H1 (cell line): ENCODE data around the gene TXNRD2. TPM values are rescaled to one million over a fixed set of nuclear protein-coding genes. Genes with fewer than 3 reads are reported as not detected.
"Not testable (repeated sequence)": the region's sequence is repeated elsewhere in the genome, so short reads cannot be mapped to it uniquely, and the experiment has no call there.

Experiments used
- CTCF ChIA-PET: fragments of 300-600 bp; sonication (Branson Sonifier 250); formaldehyde crosslinking; loops from one replicate; lab custom pipeline; 2021; ENCODE audit not compliant: partially characterized antibody; lab: Charles Lee
- POLR2A ChIA-PET: fragments of 300-600 bp; sonication (Branson Sonifier 250); formaldehyde crosslinking; loops from one replicate; lab custom pipeline; 2021; ENCODE audit warnings: inconsistent platforms; ENCODE audit not compliant: partially characterized antibody; lab: Charles Lee
- DNase-seq, 2 experiments: peaks; one replicate each; pipeline versions ENCODE4 v3.0.0 to v3.0.0-alpha.2; 2010 to 2022; ENCODE audit warnings: low spot score in 2 of 2, low read depth in 1 of 2, mixed read lengths in 1 of 2
- FAIRE-seq: peaks from 2 replicates; lab custom pipeline; 2011; peaks lifted over from hg19 to GRCh38; lab: Jason Lieb, UNC
- H2AFZ ChIP-seq: 2 replicates; pipeline ENCODE4 v1.8.1; 2012; ENCODE audit warnings: low read length, inconsistent platforms
- H2AK5ac ChIP-seq: 2 replicates; pipeline ENCODE4 v1.6.1; 2013; ENCODE audit warnings: low read depth, low read length
- H2BK120ac ChIP-seq: replicated peaks from 2 replicates; pipeline ENCODE3; 2013; ENCODE audit warnings: low read depth, low read length, inconsistent platforms
- H2BK12ac ChIP-seq: 2 replicates; pipeline ENCODE4 v1.6.1; 2013; ENCODE audit warnings: low read depth, low read length
- H2BK15ac ChIP-seq: 2 replicates; pipeline ENCODE4 v1.6.1; 2013; ENCODE audit warnings: low read length
- H2BK20ac ChIP-seq: 2 replicates; pipeline ENCODE4 v1.6.1; 2013; ENCODE audit warnings: low read length
- H2BK5ac ChIP-seq: 2 replicates; pipeline ENCODE4 v1.6.1; 2013; ENCODE audit warnings: low read depth, low read length
- H3K14ac ChIP-seq: 2 replicates; pipeline ENCODE4 v1.6.1; 2013; ENCODE audit warnings: inconsistent platforms; ENCODE audit not compliant: insufficient read length
- H3K18ac ChIP-seq: 2 replicates; pipeline ENCODE4 v1.6.1; 2013; ENCODE audit warnings: low read length; ENCODE audit errors: extremely low read depth
- H3K23ac ChIP-seq: 2 replicates; pipeline ENCODE4 v1.6.1; 2013; ENCODE audit warnings: inconsistent platforms; ENCODE audit not compliant: insufficient read length
- H3K23me2 ChIP-seq: 2 replicates; pipeline ENCODE4 v1.6.1; 2013; ENCODE audit warnings: low read depth, low read length
- H3K27ac ChIP-seq: 2 replicates; pipeline ENCODE4 v1.6.1; 2011; ENCODE audit warnings: low read depth, low read length, inconsistent platforms
- H3K27me3 ChIP-seq, 4 experiments: replicated peaks in 1 of 4; 1 replicate in 1 of 4; 2 replicates in 3 of 4; pipeline versions ENCODE4 v1.6.1 to v1.8.1; 2011 to 2013; ENCODE audit warnings: low read length in 3 of 4, mild to moderate bottlenecking in 3 of 4, inconsistent platforms in 2 of 4, mixed read lengths in 2 of 4, moderate library complexity in 1 of 4; ENCODE audit not compliant: control insufficient read depth in 3 of 4, insufficient read depth in 3 of 4; ENCODE audit errors: extremely low read depth in 1 of 4
- H3K36me3 ChIP-seq, 4 experiments: 2 replicates each; pipeline versions ENCODE4 v1.6.1 to v1.8.1; 2011 to 2013; ENCODE audit warnings: mild to moderate bottlenecking in 4 of 4, low read length in 3 of 4, moderate library complexity in 2 of 4, control low read depth in 1 of 4, inconsistent platforms in 1 of 4; ENCODE audit not compliant: insufficient read depth in 4 of 4, control insufficient read depth in 2 of 4
- H3K4ac ChIP-seq: replicated peaks from 2 replicates; pipeline ENCODE3; 2013; ENCODE audit warnings: low read length, low read depth, mixed read lengths, inconsistent platforms; ENCODE audit not compliant: insufficient read length
- H3K4me1 ChIP-seq, 4 experiments: replicated peaks in 1 of 4; 1 replicate in 1 of 4; 2 replicates in 3 of 4; pipeline versions ENCODE4 v1.6.1 to v1.8.1; 2011 to 2013; ENCODE audit warnings: low read length in 3 of 4, inconsistent platforms in 2 of 4, mixed read lengths in 1 of 4; ENCODE audit not compliant: insufficient read depth in 4 of 4, control insufficient read depth in 3 of 4
- H3K4me2 ChIP-seq, 2 experiments: 2 replicates each; pipeline versions ENCODE4 v1.6.1 to v1.8.1; 2011 to 2013; ENCODE audit warnings: low read depth in 2 of 2, low read length in 2 of 2, control low read depth in 1 of 2, inconsistent platforms in 1 of 2, mild to moderate bottlenecking in 1 of 2; ENCODE audit not compliant: insufficient read depth in 1 of 2
- H3K4me3 ChIP-seq, 4 experiments: fragments of 200-600, 300-600 bp in 1 of 4; sonication (generic), shearing (Covaris generic), sonication (Bioruptor Twin) in 1 of 4; 2 replicates each; pipeline versions ENCODE4 v1.5.1 to v1.8.1; 2011 to 2016; ENCODE audit warnings: low read length in 4 of 4, low read depth in 3 of 4, control low read depth in 2 of 4, inconsistent platforms in 2 of 4, mild to moderate bottlenecking in 2 of 4, mixed read lengths in 1 of 4, moderate library complexity in 1 of 4; ENCODE audit not compliant: insufficient read depth in 2 of 4; ENCODE audit errors: extremely low read depth in 1 of 4
- H3K56ac ChIP-seq: replicated peaks from 2 replicates; pipeline ENCODE3; 2013; ENCODE audit warnings: low read depth, mild to moderate bottlenecking, mixed read lengths, low read length, inconsistent platforms; ENCODE audit not compliant: insufficient read length
- H3K79me1 ChIP-seq: 2 replicates; pipeline ENCODE4 v1.6.1; 2013; ENCODE audit warnings: low read depth, low read length, control low read depth
- H3K79me2 ChIP-seq, 2 experiments: 2 replicates each; pipeline versions ENCODE4 v1.6.1 to v1.8.1; 2012 to 2013; ENCODE audit warnings: low read length in 2 of 2, mild to moderate bottlenecking in 2 of 2, inconsistent platforms in 1 of 2; ENCODE audit not compliant: insufficient read depth in 2 of 2, control insufficient read depth in 1 of 2
- H3K9ac ChIP-seq, 4 experiments: replicated peaks in 1 of 4; 1 replicate in 1 of 4; 2 replicates in 3 of 4; pipeline versions ENCODE4 v1.6.1 to v1.8.1; 2011 to 2013; ENCODE audit warnings: low read depth in 3 of 4, low read length in 3 of 4, control low read depth in 2 of 4, mild to moderate bottlenecking in 2 of 4, moderate library complexity in 2 of 4, inconsistent platforms in 1 of 4; ENCODE audit errors: extremely low read depth in 1 of 4
- H3K9me3 ChIP-seq, 2 experiments: 2 replicates each; pipeline versions ENCODE4 v1.6.1 to v1.8.1; 2012 to 2013; ENCODE audit warnings: mild to moderate bottlenecking in 2 of 2, moderate library complexity in 2 of 2, control low read depth in 1 of 2, inconsistent platforms in 1 of 2, low read depth in 1 of 2, low read length in 1 of 2, mixed read lengths in 1 of 2; ENCODE audit not compliant: insufficient read depth in 2 of 2
- H4K20me1 ChIP-seq, 2 experiments: replicated peaks in 1 of 2; 2 replicates each; pipeline versions ENCODE3 to v1.8.1; 2011 to 2013; ENCODE audit warnings: inconsistent platforms in 2 of 2, low read length in 2 of 2, mild to moderate bottlenecking in 1 of 2; ENCODE audit not compliant: insufficient read depth in 2 of 2, control insufficient read depth in 1 of 2
- H4K5ac ChIP-seq: 2 replicates; pipeline ENCODE4 v1.6.1; 2013; ENCODE audit warnings: low read length, low read depth, mixed read lengths, inconsistent platforms; ENCODE audit not compliant: insufficient read length
- H4K8ac ChIP-seq: 2 replicates; pipeline ENCODE4 v1.8.0; 2013; ENCODE audit warnings: mild to moderate bottlenecking, moderate library complexity, low read length, inconsistent platforms; ENCODE audit not compliant: insufficient read depth; ENCODE audit errors: extremely low read depth
- H4K91ac ChIP-seq: replicated peaks from 2 replicates; pipeline ENCODE3; 2013; ENCODE audit warnings: low read length, mixed read lengths, inconsistent platforms; ENCODE audit not compliant: insufficient read length
- GABPA ChIP-seq: IDR thresholded peaks from 2 replicates; pipeline ENCODE4 v1.6.1; 2011; ENCODE audit warnings: mild to moderate bottlenecking, low read length, moderate library complexity, borderline replicate concordance; ENCODE audit not compliant: insufficient read depth
- POLR2A ChIP-seq, 2 experiments: IDR thresholded peaks; 1 replicate in 1 of 2; 2 replicates in 1 of 2; pipeline ENCODE4 v1.6.1; 2011; ENCODE audit warnings: low read depth in 2 of 2, low read length in 2 of 2, mild to moderate bottlenecking in 2 of 2; ENCODE audit errors: control extremely low read depth in 1 of 2
- SP2 ChIP-seq: IDR thresholded peaks from 2 replicates; pipeline ENCODE4 v1.6.1; 2012; ENCODE audit warnings: mild to moderate bottlenecking, low read length, inconsistent platforms
- WGBS, 2 experiments: shearing (Covaris generic) in 1 of 2; methylation state at CpG; one replicate each; pipeline versions ENCODE4 v1.1.6 to v1.1.7; 2013 to 2015; ENCODE audit warnings: low lambda C conversion rate in 2 of 2, mixed read lengths in 2 of 2, inconsistent platforms in 1 of 2, low coverage in 1 of 2, missing lambda C conversion rate in 1 of 2; ENCODE audit not compliant: insufficient replicate concordance in 2 of 2, insufficient coverage in 1 of 2, insufficient read length in 1 of 2; ENCODE audit errors: extremely low coverage in 1 of 2, missing lambda C conversion rate in 1 of 2; 5-methylcytosine and 5-hydroxymethylcytosine counted together
- polyA plus RNA-seq, 7 experiments: library from polyadenylated mRNA; depleted of rRNA in 3 of 7; stranded (reverse) in 5 of 7; unstranded in 2 of 7; fragments of >200 nt in 5 of 7; fragments of 200-250 nt in 2 of 7; gene quantifications; 1 replicate in 5 of 7; 2 replicates in 1 of 7; 4 replicates in 1 of 7; pipeline versions ENCODE4 v1.2.1 to v1.2.3, GENCODE V29; 2011 to 2013; ENCODE audit warnings: missing spikeins in 2 of 7, mixed read lengths in 2 of 7
- total RNA-seq: library from RNA; stranded (reverse); fragmentation: NEBNext Ultra II Directional; extraction: Animal tissue kit (Norgen Biotek cat#: 25700); gene quantifications from 2 replicates; pipeline ENCODE4 v1.2.1, GENCODE V29; 2021

The TXNRD2 gene
- total and polyA plus RNA-seq, 2 of the 8 experiments (the other 6 are each of a cell fraction or from before 2014, with no cell fraction given), result 14.8 to 21.9 TPM

DNA sequence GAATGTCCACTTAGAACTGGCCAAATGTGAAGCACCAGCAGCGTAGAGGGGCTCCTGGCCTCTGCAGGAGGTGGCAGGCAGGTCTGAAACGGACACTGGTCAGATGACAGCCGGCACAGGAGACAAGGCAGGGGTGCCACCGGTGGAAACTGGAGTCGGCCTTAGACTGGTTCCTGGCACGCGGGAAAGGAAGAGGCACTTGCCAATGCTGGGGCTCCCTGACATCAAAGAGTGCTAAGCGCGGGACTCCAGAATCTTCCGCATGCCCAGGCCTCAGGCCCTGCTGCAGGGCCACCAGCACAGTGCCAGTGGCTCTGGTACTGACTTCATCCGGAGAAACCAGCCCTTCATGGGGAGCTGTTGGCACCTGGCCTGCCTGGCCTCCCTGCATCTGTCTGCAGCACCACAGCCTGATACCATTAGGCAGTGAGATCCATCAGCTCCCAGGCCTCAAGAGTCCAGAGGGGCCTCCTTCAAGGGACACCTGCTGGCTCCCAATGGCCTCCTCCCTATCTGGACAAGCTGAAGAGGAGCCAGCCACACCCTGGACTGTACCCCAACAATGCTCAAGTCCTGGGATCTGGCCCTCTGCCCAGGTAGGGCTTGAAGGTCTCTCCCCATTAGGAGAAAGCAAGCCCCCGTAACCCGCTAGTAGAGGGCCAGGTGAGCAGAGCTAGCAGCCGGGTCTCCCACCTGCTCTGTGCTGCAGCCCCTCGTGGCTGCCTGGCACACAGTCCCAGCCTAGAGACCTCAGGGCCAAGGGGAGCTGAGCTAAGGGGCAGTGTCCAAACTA lies 57.3 kb downstream of the TXNRD2 start (continued):
- TF ChIP-seq GABPA (no peak), SP2 (no peak), POLR2A (IDR thresholded peaks at IDR 0.05; ENCODE audit: control extremely low read depth in 1 of 2, low read depth in 2 of 2, low read length in 2 of 2) (no peak)

DNA sequence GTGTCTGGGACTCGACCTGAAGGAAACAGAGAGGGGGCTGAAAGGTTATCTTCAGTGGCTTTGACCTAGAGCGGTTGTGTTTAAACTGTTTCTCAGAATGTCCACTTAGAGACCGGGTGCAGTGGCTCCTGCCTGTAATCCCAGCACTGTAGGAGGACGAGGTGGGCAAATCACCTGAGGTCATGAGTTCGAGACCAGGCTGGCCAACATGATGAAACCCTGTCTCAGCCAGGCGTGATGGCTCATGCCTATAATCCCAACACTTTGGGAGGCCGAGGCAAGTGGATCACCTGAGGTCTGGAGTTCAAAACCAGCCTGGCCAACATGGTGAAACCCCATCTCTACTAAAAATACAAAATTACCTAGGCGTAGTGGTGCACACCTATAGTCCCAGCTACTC lies 58.2 kb downstream of the TXNRD2 start:
- H4K91ac ChIP-seq, H3K23me2 ChIP-seq, H2AK5ac ChIP-seq, H3K27me3 ChIP-seq, H3K4me2 ChIP-seq, H3K14ac ChIP-seq, H3K27ac ChIP-seq, DNase-seq, POLR2A ChIA-PET, H4K20me1 ChIP-seq, H4K5ac ChIP-seq, H2BK20ac ChIP-seq, H2BK120ac ChIP-seq, H3K9ac ChIP-seq, H3K4ac ChIP-seq, H3K4me3 ChIP-seq, H3K79me2 ChIP-seq, H3K23ac ChIP-seq, H3K36me3 ChIP-seq, H3K56ac ChIP-seq, H3K18ac ChIP-seq, H4K8ac ChIP-seq, H2AFZ ChIP-seq, H3K9me3 ChIP-seq, FAIRE-seq, H3K79me1 ChIP-seq, H2BK15ac ChIP-seq: not testable (repeated sequence)
- H2BK5ac ChIP-seq, result 0 out of 2 replicates have a peak overlapping the region, but pooled peaks have one; percentile 99
- WGBS, 2 experiments, result 85% methylated on average over 8 of the region's 8 CpGs; no CpG with 5 or more reads in 1 of the 2 experiments
- CTCF ChIA-PET, result interaction anchor here (1.5 to 3.5 kb wide), 2 partner anchors 14 to 29 kb away, joined by 6 to 10 read pairs; no protein-coding TSS in a partner anchor
- H3K4me1 ChIP-seq, result peaks cover 11 to 26% (median 20%) of the 10 kb centered on the region in 4 experiments
- peak overlapping the region; percentile 84 for H2BK12ac ChIP-seq
